Measurements from ENCODE around the gene COBL.

Gene COBL

DNA sequence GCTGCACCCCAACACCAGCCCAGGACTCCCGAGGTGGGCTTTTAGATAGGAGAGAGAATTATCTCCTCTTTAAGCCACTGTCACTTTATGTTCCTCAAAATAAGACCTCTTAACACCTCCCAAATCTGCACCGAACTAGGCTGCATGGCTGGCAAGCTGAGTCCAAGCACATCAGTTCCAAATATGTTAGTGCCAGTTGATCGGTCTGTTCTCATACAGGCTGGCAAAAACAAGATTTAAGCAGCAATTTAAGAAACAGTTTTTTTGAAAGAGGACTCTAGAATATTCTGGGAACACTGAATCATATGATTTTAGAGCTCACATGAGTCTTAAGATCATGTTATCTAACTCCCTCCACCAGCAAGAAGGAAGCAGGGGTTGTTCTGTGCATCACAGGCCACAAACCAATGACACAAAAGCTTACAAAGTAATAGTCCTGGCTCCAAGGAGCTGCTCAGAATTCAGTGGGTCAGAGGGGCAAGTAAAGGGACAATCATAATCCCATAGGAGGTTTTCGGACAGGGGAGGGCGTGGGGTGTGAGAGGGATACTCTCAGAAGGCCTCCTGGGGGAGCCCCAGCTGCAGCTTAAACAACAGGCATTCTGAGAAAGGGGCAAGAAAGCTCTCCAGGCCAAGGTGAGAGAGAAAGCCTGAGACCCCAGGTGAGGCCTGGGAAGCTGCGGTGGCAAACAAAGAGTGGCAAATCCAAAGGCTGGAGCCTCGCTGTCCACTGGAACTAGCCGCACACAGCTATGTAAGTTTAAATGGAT, 7.1 kb downstream of the COBL start:
- FAIRE-seq (no peak), DNase-seq (ENCODE audit: extremely low spot score, insufficient read length, low read depth) (no peak)

DNA sequence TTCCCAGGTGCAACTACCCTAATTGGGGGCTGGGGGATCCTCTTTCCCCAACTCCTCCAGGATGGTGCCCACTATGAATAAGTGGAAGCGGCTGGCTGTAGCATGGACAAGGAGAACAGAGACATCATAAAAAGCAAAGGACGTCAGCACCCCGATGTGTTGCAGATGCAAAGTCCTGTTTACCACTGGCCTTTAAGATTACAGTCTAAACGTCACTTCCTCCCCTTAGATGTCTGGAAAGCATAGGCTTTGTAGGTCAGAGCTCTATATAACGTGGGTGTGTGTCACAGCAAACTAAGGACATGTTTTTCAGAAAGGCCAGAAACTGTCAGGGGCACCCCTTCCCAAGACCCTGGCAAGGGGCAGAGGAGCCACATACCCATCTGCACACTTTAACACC, 7.9 kb downstream of the COBL start:
- DNase-seq (ENCODE audit: extremely low spot score, insufficient read length, low read depth), result no peak
- no peak for FAIRE-seq

DNA sequence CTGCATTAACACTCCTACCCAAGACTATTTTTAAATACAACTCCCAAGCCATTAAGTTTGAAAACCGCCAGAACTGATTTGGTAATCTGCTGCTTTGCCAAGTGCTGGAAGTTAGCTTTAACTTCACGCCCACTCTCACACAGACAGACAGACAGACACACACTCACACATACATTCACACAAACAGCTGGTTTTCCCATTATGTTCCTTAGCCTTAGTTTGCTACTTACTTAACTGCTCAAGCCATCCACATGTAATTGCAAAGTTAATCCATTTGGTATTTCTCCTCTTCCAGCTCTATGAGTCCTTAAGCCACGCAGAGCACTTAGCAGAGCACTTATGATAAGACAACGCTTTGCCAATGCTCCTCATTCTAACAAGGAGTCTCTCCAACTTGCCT, 8.3 kb downstream of the COBL start:
- DNase-seq (ENCODE audit: extremely low spot score, insufficient read length, low read depth) (no peak), FAIRE-seq (no peak)

DNA sequence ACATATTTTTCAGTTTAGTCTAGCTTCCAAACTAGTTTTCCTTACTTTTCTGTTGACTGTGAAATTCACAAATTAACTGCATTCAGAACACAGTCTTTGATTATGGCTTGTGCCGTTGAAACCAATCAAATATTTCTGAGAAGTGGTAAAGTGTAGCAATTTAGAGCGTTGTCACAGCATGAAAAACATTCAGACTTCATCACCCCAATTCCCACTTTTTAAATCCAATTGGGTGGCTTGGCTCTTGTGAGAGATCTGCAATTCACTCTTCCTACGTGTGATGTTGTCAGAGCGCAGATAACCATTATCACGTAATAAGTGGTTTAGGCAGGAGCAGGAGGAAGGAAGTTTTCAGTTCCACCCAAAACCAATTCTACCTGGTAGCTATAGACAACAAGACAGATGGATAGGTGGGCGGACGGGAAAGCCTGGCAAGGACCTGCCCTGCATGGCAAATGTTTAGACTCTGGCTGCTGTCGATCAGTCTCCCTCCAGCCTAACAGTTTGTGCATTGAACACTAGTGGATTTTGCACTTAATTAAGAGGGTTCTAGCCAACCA, 8.9 kb downstream of the COBL start:
- DNase-seq (ENCODE audit: extremely low spot score, insufficient read length, low read depth) (no peak), FAIRE-seq (no peak)

DNA sequence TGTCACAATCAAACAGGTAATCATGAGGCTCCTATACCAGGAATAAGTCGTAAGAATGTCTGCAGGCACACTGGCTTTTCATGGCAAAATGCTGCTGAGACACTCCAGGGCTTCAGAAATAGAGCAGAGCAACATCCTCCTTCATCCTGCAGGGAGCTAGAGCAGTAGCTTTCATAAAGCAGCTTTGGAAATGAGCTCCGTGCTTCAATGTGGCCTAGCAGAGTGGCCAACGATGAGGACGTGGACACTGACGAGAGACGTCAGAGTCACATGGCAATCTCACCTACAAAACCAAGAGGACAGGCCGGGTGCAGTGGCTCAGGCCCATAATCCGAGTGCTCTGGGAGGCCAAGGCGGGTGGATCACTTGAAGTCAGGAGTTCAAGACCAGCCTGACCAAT, 9.8 kb downstream of the COBL start:
- DNase-seq (ENCODE audit: extremely low spot score, insufficient read length, low read depth), result no peak
- no peak for FAIRE-seq

DNA sequence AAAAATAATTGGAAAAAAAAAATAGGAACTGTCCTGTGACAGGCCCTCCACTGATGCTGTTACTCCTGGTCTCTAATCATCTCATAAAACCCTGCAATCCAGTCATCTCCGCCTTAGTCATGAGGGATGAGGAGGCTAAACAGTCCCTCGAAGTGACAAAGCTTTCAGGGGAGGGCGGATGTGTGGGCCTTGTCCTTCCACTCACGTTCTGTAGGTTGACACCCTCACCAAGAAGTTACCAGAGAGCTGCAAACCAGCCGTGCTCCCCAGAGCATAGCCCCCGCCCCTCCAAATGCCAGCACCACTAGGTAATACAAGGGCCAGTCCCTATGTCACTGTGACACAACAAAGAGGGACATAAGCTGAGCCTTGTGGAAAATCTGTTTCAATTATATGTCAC, 11.9 kb downstream of the COBL start:
- FAIRE-seq (no peak), DNase-seq (ENCODE audit: extremely low spot score, insufficient read length, low read depth) (no peak)

DNA sequence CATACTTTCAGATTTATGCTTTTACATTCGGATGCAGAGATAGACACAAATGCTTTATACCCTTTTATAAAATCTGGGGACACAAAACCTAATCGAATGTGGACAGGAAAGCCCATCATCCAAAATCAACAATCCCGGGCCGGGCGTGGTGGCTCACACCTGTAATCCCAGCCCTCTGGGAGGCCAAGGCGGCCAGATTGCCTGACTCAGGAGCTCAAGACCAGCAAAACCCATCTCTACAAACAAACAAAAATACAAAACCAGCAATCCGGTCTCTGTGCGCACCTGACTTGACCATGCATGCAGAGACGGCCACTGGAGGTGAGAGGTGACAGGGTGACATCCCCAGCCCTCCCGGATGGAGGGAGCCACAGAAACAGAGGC, 13.5 kb downstream of the COBL start:
- DNase-seq (ENCODE audit: extremely low spot score, insufficient read length, low read depth), result no peak
- FAIRE-seq, result no peak

DNA sequence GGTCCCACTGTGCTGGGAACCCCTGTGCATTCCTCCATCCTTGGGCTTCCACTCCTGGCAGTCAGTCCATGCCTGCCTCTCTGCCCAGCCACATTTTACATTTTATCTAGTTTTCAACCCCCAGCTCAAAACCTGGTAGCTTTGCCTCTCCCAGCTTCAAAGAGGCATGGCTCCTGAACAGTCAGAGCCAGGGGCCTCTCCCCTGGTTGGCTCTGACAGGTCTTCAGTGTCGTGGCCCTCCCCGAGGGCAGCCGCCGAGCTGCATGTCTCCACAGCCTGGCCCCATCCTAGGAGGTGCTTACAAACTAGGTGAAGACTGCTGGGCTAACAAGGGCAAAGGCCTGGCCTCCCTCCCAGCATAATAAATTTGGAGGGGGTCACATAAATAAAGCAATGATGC, 14.8 kb downstream of the COBL start:
- DNase-seq (ENCODE audit: extremely low spot score, insufficient read length, low read depth) (no peak), FAIRE-seq (no peak)

DNA sequence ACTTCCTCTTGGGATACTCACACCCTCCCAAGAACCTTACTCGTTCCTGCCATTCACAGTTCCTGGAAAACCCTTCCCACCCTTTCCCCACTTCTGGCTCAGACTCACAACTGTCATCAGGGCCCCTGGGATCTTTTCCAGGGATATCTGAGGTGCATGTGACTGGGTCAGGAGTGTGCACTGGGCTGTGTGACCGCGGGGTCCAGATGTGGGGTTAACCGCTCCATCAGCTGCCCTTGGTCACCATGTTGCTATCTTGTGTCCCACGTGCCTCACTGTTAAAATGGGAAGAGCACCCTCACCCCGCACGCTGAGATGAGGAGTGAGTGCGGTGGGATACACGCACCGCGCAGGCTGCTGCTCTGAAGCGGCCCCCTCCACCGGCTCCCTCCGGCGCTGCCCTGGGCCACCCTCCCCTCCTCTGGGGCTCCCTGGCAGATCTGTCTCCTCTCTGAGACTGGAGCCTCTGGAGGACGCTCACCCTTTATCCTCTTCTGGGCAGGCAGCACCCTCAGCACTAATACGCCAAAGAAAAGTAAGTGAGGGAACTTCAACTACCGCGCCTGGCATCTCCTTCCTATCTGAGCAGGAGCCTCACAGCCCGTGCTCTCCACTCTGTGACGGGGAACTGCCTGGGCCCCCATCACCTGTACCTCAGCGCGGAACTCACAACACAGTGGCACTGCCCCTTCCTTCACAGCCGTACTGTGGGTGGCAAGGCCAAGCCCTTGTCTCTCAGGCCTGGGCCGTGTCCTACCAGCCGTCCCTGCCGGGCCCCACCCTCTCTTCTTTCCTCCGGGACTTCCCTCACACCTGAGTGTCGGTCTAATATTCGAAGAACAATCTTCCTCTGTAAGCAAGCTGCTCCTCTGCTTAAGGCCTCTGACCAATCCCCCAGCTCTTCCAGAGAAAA, 15.6 kb downstream of the COBL start:
- FAIRE-seq, result no peak

DNA sequence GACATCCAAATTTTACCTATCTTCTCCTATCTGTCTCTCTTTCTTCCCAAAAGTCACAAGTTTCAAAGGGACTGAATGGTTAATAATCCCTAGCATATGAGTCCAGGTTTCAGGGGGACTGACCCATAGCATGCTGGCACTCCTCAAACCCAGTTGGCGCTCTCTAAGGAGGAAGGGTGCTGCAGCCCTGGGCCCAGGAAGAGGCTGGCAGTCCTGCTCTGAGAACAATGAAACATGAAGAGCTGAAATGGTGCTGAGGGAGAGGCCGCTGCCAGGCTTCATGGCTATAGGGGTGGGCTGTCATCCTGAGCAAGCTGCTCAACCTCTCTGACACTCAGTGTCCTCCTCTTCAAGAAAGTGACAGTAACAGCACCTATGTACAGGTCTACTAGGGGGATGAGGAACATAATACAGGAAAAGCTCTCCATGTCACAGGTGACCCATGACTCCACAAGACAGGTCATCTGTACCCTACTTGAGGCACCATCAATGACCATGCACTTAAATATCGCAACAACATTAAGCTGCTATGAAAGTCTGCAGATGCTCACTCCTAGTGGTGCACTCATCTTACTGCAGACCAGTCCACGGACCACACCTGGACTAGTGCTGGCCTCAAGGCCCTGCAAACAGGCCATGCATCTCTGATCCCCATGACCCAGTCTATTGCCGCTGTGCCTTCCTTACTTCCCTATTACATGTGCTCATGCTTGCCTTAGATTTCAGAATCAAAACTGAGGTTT, 17.0 kb downstream of the COBL start:
- DNase-seq (ENCODE audit: extremely low spot score, insufficient read length, low read depth) (no peak), FAIRE-seq (no peak)

More for the DNA sequence above, 15.6 kb downstream of the COBL start:
- no peak for DNase-seq (ENCODE audit: extremely low spot score, insufficient read length, low read depth)

DNA sequence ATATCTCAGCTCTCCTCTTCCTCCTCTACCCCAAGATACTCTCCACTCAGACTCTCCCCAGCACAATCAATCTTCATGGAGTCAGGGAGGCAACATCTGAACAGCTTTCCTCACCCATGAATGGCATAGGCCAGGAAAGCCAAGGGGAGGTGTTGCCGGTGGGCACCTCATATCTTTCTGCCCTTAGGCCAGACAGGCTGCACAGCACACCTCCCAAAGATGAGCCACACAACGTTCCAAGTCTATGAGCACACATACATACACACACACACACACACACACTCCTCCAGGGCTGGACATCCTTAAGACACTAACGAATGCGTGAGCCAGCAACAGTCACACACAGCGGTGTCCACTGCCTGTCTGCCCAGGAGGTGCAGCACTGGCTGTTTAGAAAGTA, 17.7 kb downstream of the COBL start:
- FAIRE-seq, result no peak
- no peak for DNase-seq (ENCODE audit: extremely low spot score, insufficient read length, low read depth)

DNA sequence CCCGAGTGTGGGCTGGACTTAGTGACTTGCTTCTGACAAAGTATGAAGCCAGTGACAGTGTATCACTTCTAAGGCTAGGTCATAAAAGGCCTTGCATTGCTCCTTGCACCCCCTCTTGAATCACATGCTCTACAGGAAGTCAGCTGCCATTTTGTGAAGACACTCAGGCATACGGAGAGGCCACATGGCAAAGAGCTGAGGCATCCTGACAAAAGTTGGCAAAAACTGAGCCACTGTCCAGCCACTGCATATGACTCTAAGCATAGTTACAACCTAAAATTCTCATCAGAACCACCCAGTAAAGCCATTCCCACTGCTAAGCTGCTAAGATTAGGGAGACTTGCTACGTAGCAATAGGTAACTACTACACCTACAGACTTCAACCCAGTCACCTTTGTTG, 18.6 kb downstream of the COBL start:
- FAIRE-seq, result no peak
- no peak for DNase-seq (ENCODE audit: extremely low spot score, insufficient read length, low read depth)

DNA sequence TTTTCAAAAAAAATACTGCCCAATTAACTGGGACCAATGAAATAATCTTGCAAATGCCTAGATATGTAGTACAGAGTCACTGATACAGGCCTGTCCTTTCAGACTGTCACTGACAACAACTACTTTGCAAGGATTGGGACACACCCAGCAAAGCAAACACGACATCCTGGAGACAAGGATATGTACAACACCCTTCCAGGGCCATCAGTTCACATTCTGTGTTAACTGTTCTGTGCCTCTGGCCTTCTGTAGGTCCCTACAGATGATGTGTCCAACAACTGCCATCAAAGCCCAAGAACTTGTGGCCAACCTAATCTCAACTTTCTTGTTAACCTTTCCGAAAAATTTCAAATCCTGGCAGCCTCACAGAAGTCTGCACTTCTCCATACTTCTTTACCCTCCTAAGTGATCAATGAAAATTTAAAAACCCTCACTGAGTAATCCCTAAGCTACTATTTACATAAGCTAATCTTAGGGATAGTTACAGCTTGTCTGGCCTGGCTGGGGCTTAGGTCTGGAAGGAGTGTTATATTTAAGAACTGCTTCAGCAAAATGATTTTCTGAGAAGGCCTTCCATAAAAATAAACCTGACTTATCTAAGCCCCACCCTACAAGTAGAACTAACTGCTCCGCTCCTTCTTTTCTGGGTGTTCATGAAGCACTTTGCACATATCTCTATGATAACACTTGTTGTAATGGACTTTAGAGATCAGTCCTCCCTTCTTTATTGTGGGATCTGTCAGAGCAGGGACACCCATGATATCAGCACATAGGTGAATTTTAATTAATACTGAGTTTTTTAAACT, 21.0 kb downstream of the COBL start:
- DNase-seq (ENCODE audit: extremely low spot score, insufficient read length, low read depth) (no peak), FAIRE-seq (no peak)

DNA sequence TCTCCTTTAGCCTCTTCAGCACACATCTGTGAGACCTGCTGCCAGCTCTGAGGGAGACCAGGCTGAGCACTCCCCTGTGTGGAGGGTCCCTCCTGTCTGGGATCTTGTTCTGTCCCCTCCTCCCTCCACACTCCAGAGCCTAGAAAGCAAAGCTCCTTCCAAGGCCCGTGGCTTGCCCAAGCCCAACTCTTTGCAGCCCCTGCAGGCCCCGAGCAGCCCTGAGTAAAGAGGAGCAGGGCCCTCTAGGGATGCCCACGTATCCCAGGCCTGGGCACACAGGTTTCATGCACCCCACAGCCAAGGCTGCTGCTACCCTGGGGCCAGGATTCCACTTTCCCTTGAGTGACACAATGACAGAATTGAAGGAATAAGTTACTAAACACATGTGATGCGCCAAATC, 24.0 kb downstream of the COBL start:
- FAIRE-seq (no peak), DNase-seq (ENCODE audit: extremely low spot score, insufficient read length, low read depth) (no peak)

DNA sequence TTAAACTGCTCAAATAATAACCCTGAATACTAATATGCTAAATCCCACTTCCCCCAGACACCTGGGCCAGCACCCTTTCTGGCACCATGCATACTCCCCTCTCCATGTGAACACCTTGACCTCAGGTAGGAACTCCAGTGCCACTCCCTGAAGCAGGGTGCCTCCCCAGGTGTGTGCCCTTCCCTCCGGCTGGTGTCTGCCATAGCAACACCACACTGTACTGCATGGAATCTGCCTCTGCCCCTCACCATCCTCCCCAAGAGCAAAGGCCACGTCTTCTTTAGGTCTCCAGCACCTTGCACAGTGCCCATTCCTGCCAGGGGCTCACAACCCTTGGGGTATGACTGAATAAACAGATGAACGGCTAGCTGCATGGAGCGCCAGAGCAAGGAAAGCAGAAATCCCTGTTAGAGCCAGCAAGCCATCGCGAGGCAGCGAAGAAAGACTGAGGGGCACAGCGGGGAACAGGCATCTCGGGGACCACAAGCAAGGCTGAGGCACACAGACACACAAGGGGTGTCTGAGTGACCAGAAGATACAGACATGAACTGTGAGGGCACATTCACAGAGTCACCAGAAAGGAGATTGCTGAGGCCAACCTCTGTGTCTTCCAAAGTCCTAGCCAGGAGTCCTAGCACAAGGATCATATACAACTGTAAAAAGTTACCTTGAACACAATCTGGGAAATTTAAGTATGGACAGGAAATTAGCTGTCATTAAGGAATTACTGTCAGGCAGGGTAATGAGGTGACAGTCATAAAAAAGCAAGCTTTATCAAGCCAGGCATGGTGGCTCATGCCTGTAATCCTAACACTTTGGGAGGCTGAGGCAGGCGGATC, 25.7 kb downstream of the COBL start:
- DNase-seq (ENCODE audit: extremely low spot score, insufficient read length, low read depth) (no peak), FAIRE-seq (no peak)

DNA sequence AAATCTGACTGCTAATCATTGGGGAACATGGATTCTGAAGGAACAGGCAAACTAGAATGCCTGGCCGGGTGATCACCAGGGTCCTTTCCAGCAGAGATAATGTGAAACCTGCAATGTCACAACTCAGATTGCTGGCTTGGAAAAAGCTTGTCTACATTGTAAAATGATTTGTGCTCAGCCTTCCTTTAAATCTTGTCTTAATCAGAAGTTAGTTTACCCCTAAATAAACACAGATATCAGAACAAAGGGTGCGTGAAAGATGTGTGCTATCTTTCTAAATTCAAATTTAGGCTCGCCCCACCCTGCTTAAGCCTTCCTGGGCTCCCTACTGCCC, 26.3 kb downstream of the COBL start:
- FAIRE-seq, result no peak
- no peak for DNase-seq (ENCODE audit: extremely low spot score, insufficient read length, low read depth)

DNA sequence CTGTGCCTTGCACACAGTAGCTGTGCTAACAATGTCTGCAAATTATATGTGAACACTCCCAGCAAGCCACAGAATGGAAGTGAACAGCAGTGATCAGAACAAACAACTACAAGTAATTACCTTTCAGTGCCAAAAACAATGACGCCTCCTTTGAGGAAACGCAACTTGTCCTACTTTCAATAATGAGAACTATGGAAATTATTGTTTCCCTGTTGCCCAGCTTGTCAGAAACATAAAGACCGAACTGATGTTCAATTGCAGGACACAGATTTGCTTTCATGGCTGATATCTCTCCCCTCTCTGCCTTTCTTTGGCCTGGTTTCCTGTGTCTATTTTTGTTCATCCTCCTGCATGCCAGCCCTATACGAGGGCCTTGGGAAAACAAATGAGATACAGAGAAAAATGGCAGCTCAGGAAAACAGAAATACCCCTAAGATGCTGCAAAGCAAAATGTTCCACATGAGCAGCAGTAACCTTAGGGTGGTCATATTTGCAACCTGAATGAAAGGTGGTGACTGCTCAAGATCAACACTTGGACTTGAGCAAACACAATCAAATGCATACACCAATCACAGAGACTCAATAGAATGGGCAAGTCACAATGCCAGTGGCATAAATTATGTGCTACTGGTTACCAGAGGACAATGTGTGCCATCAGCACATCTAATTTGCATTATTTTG, 26.8 kb downstream of the COBL start:
- no peak for DNase-seq (ENCODE audit: extremely low spot score, insufficient read length, low read depth)
- FAIRE-seq, result no peak

DNA sequence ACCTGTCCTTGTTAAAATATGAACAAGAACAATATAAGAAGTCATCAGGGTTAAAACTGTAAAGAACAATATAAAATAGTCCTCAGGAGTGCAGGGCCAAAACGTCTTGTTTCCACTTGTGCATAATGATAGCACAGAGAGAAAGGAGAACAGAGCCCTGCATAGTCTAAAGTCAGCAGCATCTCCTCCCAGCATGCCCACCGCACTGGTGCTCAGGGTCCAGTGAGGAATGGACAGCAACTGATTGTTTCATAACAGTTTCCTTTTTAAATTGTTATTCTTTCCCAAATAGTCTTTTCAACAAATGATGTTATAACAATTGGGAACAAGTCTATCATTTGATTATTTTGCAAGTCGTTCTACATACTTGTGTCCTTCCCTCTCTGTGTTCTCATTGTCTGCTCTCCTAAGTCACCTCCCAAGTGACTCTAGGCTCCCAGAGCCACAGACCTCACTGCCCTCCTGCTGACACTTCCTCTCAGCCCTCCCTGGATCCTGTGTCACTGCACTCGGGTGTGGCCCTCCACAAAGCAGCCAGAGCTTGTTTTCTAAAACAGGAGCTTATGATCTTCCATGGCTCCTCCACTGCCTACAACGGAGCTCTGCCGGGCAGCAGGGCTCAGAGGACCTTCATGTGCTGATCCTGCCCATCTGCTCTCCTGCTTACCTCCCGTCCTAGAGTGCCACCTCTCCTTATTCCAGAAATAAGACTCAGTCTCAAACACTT, 27.6 kb downstream of the COBL start:
- DNase-seq (ENCODE audit: extremely low spot score, insufficient read length, low read depth) (no peak), FAIRE-seq (no peak)
